Measurements from ENCODE around the gene CRCP. TPM values are rescaled to one million over a fixed set of nuclear protein-coding genes. Genes with fewer than 3 reads are reported as not detected.
"Not testable (repeated sequence)": the region's sequence is repeated elsewhere in the genome, so short reads cannot be mapped to it uniquely, and the experiment has no call there.

CRCP gene
- polyA plus RNA-seq, 1 experiment: 24.7 TPM

- DNase-seq (ENCODE audit: low read depth): no peak
- ChIA-PET CTCF (interaction anchor here (1.6 kb wide), 1 partner anchor 52 kb away, joined by 3 read pairs; the partner anchor contains the start of gene TPST1), POLR2A (no interaction called here)
- no peaks in the 10 kb centered on the region for H3K27me3 ChIP-seq (ENCODE audit: control insufficient read depth, insufficient read depth, low read length)
- H3K4me3 ChIP-seq (ENCODE audit: low read depth, low read length): no peak overlapping the region
- peaks cover 5% of the 10 kb centered on the region for H3K36me3 ChIP-seq (ENCODE audit: control insufficient read depth, insufficient read depth, low read length)
- no peak for TF ChIP-seq CTCF (IDR thresholded peaks at IDR 0.05; ENCODE audit: insufficient read depth, low read depth, low read length)
These were observed 39.0 kb downstream of the CRCP start for GRCh38 chr7:66153691-66154090.

GRCh38 chr7:66156035-66156434, 41.4 kb downstream of the CRCP start:
- H3K36me3 ChIP-seq (ENCODE audit: control insufficient read depth, insufficient read depth, low read length); POLR2A ChIA-PET; H3K4me3 ChIP-seq (ENCODE audit: low read depth, low read length); H3K27me3 ChIP-seq (ENCODE audit: control insufficient read depth, insufficient read depth, low read length); DNase-seq (ENCODE audit: low read depth): not testable (repeated sequence)
- CTCF ChIA-PET: interaction anchor here (0.7 kb wide), 1 partner anchor 170 kb away, joined by 3 read pairs; no protein-coding TSS in a partner anchor

- peaks cover 5% of the 10 kb centered on the region for H3K36me3 ChIP-seq (ENCODE audit: control insufficient read depth, insufficient read depth, low read length)
- H3K4me3 ChIP-seq (ENCODE audit: low read depth, low read length): no peak overlapping the region
- ChIA-PET CTCF (no interaction called here), POLR2A (no interaction called here)
- no peak for DNase-seq (ENCODE audit: low read depth)
- H3K27me3 ChIP-seq (ENCODE audit: control insufficient read depth, insufficient read depth, low read length): no peaks in the 10 kb centered on the region
- no peak for TF ChIP-seq CTCF (IDR thresholded peaks at IDR 0.05; ENCODE audit: insufficient read depth, low read depth, low read length)
These were observed 42.4 kb downstream of the CRCP start for GRCh38 chr7:66157060-66157459.

GRCh38 chr7:66162622-66163021, 48.0 kb downstream of the CRCP start:
- no peak for TF ChIP-seq CTCF (IDR thresholded peaks at IDR 0.05; ENCODE audit: insufficient read depth, low read depth, low read length)
- ChIA-PET POLR2A (no interaction called here), CTCF (interaction anchor here (0.9 kb wide), 1 partner anchor 22 kb away, joined by 3 read pairs; no protein-coding TSS in a partner anchor)
- Histone ChIP-seq H3K36me3 (ENCODE audit: control insufficient read depth, insufficient read depth, low read length) (no peaks in the 10 kb centered on the region), H3K4me3 (ENCODE audit: low read depth, low read length) (no peak overlapping the region), H3K27me3 (ENCODE audit: control insufficient read depth, insufficient read depth, low read length) (no peaks in the 10 kb centered on the region)
- no peak for DNase-seq (ENCODE audit: low read depth)

GRCh38 chr7:66163186-66163610, 48.6 kb downstream of the CRCP start:
- DNase-seq (ENCODE audit: low read depth): no peak
- ChIA-PET POLR2A (no interaction called here), CTCF (no interaction called here)
- no peak overlapping the region for H3K4me3 ChIP-seq (ENCODE audit: low read depth, low read length)
- H3K27me3 ChIP-seq (ENCODE audit: control insufficient read depth, insufficient read depth, low read length): no peaks in the 10 kb centered on the region
- no peaks in the 10 kb centered on the region for H3K36me3 ChIP-seq (ENCODE audit: control insufficient read depth, insufficient read depth, low read length)
- TF ChIP-seq CTCF (IDR thresholded peaks at IDR 0.05; ENCODE audit: insufficient read depth, low read depth, low read length): no peak

GRCh38 chr7:66164356-66164755, 49.7 kb downstream of the CRCP start:
- no peak overlapping the region for H3K4me3 ChIP-seq (ENCODE audit: low read depth, low read length)
- no peaks in the 10 kb centered on the region for H3K27me3 ChIP-seq (ENCODE audit: control insufficient read depth, insufficient read depth, low read length)
- POLR2A ChIA-PET: no interaction called here
- no peaks in the 10 kb centered on the region for H3K36me3 ChIP-seq (ENCODE audit: control insufficient read depth, insufficient read depth, low read length)
- no peak for DNase-seq (ENCODE audit: low read depth)
- CTCF ChIA-PET: no interaction called here
- no peak for TF ChIP-seq CTCF (IDR thresholded peaks at IDR 0.05; ENCODE audit: insufficient read depth, low read depth, low read length)
